ENCODE results near the gene GRID2. TPM values are rescaled to one million over a fixed set of nuclear protein-coding genes. Genes with fewer than 3 reads are reported as not detected.

Gene GRID2
- total RNA-seq, 1 donor from 2014 or later = not detected

DNA sequence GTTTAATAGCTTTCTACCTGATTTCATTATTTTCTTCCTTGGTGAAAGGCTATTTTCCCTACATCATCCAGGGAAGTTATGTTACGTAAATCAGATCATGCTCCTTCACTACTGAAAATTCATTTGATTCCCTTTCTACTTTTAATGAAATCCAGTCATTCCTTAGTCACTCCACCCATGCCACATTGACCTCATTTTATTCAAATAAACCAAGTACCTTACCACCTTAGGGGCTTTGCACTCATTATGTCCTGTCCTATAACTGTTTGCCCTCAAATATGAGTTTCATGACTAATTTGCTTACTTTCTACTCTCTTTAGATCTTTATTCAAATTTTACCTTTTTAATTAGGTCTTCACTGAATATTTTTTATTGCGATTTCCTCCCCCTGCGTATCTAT, 374.0 kb downstream of the GRID2 start:
- intact Hi-C loops (cut with micrococcal nuclease) = no loop called here

DNA sequence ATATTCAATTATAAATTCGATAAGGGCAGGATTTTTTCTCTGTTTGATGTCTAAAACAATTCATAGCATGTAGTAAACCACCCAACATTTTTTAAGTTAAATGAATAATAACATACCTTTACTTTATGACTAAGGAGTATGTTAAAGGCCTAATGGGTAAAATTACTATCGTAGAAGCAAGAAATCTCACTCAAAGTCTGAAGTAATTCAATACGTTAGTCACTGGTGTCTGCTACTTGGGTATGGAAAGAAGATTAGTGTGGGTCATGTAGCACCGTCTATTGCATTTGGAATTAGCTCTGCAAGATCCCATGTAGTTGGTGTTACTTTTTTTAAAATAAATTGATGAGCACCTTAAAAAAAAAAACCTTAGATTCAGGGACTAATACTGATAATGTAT, 374.5 kb downstream of the GRID2 start:
- intact Hi-C loops (cut with micrococcal nuclease) = no loop called here

DNA sequence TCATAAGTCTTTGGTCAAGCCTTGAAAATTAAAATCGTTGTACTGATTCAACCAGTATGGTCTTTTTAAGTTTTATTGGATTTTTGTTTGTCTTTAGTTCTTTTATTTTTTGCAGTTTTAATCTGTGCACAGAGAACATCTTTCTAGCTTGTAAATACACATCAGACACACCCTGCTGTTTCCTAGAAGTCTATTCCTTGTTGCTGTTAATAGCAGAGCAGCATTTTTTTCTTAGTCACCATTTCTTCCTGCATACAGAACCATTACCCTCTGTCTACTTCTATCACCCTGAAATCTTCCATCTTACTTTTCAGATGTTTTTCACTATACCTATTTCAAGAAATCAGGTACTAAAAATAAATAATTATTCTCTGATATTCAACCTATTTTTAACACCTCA, 375.4 kb downstream of the GRID2 start:
- intact Hi-C loops (cut with micrococcal nuclease) = no loop called here

DNA sequence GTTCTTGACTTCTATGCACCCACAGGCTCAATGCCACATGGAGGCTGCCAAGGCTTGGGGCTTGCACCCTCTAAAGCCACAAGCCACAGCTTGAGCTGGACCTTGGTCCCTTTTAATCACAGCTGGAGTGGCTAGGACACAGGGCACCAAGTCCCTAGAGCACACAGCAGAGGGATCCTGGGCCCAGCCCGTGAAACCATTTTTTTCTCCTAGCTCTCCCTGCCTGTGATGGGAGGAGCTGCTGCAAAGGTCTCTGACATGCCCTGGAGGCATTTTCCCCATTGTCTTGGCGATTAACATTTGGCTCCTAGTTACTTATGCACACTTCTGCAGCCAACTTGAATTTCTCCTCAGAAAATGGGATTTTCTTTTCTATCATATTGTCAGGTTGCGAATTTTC, 410.9 kb downstream of the GRID2 start:
- intact Hi-C loops (cut with micrococcal nuclease) = no loop called here

DNA sequence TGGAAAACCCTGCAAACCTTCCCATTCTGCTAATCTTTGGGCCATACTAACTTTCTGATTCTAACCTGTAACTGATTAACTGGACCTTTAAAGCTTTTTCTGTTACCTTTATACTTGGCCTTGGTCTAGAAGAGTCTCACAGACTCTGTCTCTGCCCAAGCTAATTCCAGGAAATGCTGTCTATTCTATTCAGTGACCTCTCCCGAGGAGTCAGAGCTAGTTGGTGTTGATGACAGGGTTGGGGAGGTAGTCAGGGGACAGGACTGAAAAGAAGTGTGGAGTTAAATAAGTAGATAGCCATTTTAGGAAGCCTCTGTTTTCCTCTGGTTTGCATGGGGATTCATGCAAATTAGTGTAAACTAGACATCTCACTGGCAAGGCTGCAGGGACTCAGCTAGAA, 429.5 kb downstream of the GRID2 start:
- intact Hi-C loops (cut with micrococcal nuclease) = no loop called here

DNA sequence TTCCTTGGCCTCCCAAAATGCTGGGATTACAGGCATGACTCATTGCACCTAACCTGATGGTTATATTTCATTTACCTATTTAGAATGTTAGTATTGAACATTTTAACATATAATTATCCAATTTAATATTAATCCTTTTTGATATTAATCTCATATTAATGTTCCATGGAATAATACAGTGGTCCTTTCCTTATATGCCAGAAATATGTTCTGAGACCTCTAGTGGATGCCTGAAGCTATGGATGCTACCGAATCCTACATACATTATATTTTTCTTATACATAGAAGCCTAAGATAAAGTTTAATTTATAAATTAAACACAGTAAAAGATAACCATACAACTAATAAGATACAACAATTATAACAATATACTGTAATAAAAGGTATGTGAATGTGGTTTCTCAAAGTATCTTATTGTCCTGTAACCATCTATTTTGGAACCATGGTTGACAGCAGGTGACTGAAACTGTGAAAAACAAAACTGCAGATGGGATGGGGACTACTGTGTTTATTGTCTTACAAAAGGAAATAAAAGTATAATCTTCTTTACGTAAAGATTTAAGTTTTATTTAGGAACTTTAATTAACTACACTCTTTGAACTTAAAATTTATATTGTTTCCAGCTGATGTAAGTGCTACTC, 431.4 kb downstream of the GRID2 start:
- intact Hi-C loops (cut with micrococcal nuclease) = no loop called here

DNA sequence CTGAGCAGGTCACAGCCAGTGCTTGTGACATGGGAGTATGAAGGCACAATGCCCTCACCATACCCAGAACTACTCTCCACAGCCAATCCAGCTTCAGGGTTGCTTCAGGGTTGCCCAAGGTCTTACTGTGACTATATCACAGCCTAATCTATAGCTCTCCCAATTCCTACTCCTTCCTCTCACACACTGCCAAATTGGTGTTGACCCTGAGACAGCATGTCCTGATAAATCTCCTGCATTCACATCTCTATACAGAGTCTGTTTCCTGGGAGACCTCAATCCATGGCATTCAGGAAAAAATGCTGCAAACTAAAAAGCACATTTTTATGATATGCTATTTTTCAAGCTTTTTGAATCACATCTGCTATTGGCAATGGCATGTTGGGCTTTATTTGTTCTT, 456.7 kb downstream of the GRID2 start:
- intact Hi-C loops (cut with micrococcal nuclease) = no loop called here

DNA sequence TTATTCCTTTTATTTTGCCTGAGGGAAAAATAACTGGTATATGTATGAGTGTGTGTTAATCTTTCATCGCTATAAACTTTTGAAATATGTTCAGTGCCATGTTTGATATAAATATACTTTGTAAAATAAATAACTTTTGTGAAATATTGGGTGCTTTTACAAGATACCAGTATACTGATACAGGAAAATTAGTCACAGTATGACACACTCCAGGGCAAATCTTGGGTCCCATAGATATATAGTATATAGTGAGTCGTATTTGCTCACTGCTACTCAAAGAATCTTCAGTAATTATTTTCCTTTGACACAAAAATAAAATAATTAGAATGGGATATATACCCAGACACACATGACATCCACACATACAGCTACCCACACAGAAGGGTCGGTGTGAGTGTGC, 472.3 kb downstream of the GRID2 start:
- intact Hi-C loops (cut with micrococcal nuclease) = no loop called here

DNA sequence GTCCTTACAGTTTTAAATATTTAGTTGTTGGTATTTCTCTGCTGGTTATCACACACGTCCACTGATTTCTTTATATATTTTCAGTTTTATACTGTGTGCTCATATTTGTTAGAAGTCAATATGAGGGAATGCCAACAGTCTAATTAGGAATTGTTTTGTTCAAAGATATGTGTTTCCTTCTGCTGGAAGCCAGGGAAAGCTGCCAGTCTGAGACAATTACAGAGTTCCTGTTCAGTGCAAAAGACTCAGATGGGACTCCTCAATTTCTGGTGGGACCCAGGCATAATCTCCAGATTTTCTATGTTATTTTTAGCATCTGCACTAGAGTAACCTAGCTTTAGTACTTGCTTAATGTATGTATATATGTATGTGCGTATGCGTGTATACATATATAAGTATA, 486.0 kb downstream of the GRID2 start:
- intact Hi-C loops (cut with micrococcal nuclease) = no loop called here

DNA sequence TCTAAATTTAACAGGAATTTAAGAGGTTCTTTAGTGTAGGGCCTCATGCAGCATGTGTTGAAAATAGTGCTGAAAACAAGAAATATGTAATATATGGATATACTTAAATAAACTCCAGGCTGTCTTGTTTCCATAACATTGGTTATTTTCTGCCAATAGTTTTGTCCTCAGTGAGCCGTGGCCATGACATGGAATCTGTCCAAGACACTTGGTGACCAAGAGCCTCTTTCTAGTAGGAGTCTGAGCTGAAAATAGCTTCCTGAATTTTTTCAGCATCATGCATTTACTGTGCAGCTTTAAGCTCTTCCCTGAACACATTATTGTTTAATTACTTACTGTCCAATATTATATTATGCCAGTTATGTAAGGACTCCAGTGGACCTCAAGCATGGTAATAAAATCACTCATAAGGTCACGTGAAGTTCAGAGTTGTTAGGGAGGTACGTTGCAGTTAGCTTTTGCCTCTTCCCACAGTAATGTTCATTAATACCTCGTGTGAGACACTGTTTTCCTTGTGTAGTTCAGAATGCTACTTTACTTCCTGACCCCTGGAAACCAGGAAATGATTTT, 488.2 kb downstream of the GRID2 start:
- intact Hi-C loops (cut with micrococcal nuclease) = no loop called here

DNA sequence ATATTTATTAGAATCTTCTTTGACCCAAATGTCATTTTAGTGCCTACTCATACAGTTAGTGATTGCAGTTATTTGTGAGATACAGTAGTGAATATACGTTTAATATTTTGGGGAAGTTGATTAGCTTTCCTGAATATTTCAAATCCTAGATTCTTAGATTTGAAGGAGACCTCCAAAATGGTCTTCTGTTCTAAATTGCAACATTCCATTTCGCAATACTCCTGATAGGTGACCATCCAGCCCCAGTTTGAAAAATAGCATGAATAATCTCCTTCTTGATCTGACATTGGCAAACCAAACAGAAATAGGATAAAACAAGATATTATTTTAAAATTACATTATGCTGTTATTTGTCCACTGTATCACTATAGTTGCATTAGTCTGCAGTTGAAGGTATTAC, 505.6 kb downstream of the GRID2 start:
- intact Hi-C loops (cut with micrococcal nuclease) = no loop called here

DNA sequence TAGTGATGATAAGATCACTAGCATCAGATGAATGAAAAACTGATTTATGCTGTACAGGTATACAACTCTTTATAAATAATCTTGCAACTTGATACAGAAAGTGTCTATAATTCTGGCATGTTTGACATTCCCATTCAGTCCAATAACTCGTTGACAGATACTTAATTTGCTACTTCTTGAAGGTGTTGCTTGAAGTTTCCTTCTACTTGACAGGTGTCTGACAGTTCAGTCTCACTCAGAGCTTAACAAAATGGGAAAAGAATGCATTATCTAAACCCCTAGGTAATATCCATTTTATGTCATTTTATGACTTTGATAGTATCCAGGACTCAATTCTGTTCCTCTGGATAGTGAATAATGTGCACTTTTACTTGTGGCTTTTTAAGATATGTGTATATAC, 508.9 kb downstream of the GRID2 start:
- intact Hi-C loops (cut with micrococcal nuclease) = no loop called here

DNA sequence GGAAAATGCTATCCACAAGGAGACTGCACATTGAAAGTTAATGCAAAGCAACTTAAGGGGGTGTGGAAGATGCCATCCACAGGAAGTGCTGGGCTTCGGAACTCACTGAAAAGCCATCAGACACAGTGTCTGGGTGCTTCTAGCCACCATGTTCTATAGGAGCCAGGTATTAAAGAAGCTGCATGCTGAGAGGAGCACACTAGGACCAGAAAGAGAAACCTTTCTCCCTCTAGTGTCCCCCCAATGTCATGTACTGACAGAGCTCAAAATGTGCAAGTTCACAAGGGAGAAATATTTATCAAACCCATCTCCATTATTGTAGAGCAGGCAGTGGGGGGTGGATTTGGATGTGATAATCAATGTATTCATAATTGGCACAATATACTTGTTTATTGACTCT, 510.9 kb downstream of the GRID2 start:
- intact Hi-C loops (cut with micrococcal nuclease) = no loop called here

DNA sequence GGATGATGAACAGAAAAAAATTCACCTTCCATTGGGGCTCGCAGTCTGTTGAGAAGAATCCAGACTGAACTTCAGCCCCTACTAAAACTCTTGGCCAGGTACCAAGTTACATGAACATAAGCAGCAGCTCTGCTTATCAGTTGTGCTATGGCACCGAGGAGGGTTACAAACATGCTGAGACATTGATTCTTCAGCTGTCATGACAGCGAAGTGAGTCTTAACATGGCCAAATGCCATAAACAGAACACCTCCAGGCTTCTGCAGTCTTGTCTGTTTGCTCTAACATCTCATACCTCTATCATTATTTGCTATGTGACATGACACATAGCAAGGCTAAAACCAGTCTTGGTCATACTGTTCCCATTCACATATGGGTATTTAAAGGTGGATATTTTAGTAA, 521.5 kb downstream of the GRID2 start:
- intact Hi-C loops (cut with micrococcal nuclease) = no loop called here

DNA sequence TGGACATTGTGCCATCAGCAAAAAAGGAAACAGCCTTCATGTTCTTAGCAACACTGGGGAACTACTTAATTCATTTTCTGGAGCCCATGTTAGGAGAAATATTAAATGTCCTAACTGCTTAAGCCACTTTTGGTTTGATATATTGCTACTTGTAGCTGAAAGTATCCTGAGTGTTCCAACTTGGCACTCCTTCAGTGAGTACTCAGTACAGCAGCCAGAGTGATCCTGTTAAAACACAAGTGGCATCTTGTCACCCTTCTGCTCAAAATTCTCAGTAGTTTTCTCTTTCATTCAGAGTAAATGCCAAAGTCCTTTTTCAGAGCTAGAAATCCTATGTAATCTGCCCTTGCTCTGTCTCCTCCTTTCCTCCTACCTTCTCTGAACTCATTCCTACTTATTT, 522.0 kb downstream of the GRID2 start:
- intact Hi-C loops (cut with micrococcal nuclease) = no loop called here

DNA sequence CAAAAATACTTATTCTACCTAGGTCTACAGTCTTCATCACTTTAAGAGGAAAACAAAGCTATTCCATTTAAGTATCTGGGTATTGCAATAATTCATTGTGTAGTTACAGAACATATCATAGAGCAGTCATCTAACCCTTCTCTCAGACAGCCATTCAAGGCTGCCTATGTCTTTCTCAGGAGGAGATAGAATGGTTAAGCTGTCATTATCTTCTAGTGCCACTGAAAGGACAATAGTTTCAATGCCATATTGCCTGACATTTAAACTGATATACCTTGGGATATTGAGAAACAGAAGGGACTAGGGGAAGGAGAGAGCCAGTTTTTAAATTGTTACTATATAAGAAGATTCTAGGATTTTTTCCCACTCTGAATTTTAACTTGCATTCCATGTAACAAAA, 527.0 kb downstream of the GRID2 start:
- intact Hi-C loops (cut with micrococcal nuclease) = no loop called here

DNA sequence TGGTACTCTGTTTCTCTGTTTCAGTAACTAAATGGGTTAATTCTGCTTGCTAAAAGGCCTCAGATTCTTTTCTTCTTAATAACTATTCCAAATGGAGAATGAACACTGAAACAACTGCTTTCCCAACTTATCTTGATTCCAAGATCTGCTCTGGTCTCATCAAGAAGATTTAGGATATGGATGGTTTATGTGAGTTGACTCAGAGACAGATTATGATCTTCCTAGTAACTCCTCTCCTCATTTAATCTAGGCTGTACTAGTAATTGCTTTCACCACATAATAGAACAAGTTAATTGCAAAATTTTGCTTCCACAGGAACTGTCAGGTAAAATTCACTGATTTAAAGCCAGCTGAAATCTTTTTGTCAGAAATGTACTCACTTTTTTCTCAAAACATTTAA, 537.1 kb downstream of the GRID2 start:
- intact Hi-C loops (cut with micrococcal nuclease) = no loop called here

DNA sequence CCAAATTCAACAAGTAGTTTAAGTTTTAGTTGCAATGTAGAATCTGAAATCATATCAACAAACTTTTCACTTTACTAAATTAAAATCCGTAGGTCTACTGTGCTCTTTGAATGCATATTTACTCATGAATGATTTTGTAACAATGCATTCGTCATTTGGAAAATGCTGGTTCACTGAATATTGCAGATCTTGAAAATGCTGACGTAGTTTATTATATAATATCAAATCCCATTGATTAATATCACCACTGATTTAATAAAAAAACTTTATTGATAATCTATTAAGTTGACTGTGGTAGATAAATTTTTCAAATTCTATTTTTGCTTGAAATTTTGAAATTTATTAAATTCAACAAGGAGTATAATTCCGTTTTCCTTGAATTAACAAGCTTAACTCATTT, 540.0 kb downstream of the GRID2 start:
- intact Hi-C loops (cut with micrococcal nuclease) = no loop called here

DNA sequence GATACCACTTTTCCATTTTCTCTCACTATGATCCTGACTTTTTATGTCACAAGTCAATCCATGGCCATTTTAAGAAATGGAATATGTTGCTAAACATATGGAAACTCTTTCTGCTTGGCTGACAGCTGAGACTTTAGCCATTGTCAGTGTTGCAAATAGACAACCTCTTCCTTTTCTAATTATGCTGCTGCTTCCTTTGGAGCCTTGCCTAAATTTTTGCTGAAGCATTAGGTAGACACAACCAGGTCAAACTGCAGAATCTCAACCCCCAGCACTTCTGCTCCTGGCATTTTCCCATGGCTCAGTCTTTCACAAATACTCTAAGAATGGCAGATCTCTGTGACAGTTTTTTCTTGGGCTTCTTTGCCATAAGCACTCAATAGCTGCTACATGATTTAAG, 543.3 kb downstream of the GRID2 start:
- intact Hi-C loops (cut with micrococcal nuclease) = no loop called here

DNA sequence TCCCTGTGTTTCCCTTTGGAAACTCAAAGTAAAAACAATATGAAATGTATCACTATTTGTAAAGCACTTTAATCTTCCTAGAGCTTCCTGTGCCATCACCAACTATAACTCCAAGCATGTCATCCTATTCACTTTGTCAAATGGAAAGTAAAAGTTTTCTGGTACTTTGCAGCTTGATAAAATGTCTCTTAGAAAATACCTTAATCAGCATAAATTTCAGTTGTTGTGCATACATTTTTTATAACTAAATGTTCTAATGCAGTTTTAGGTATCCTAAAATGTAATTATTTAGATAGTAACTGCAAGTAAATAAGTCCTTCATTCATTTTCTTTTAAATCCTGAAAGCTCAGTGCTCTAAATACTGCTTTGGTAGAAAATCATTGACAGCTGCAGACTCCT, 558.7 kb downstream of the GRID2 start:
- intact Hi-C loops (cut with micrococcal nuclease) = no loop called here

DNA sequence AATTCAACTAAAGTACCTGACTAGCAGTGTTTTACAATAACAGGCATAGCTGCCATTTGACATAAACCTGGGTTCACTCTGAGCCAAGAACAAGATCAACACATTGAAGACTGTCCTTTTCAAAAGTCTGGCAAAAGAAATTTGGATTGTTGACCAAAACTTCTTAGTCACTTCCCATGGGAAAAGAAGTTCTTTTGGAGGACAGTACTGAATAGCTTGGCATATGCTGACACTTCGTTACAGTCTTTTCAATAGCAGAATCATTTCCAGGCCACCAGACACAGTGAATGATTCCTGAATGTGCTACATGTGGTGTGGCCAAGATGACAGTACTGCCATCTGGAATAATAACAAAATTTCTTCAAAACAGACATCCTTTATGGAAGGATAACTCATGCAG, 560.3 kb downstream of the GRID2 start:
- intact Hi-C loops (cut with micrococcal nuclease) = no loop called here

DNA sequence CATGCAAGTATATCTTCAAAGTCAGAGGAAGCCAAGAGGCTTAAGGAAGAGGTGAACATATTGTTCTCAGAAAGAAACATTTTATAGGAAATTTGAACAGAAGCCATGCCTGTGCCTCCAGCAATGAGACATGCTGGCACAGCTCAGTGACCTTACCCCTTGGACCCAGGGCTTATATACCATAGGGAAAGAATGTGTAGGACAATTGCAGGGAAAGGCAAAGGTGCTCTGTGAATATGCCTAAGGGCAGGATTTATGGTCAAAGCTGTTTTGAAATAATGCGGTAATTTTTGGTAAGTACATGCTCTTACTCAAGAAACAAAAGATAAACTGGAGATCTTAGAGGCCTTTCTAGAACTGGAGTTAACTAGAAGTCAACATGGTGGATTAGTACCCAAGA, 568.8 kb downstream of the GRID2 start:
- intact Hi-C loops (cut with micrococcal nuclease) = no loop called here

DNA sequence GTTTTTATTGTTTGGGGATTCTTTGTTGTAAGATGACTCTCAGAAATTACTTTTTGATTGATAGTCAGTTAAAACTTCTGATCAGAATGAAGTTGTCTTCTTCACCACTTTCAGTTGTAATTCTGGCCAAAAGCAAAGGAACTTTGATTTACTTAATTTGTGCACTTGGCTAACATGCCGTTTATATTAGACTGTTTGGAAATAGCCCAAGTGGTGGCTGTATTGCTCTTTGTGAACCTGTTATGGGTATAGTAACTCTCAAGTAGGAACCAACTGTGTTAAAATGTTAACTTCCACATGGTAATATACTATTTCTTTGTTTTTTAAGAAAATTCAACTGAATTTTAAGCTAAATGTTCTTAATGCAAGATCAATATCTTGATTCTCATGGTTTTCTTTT, 581.9 kb downstream of the GRID2 start:
- intact Hi-C loops (cut with micrococcal nuclease) = no loop called here

DNA sequence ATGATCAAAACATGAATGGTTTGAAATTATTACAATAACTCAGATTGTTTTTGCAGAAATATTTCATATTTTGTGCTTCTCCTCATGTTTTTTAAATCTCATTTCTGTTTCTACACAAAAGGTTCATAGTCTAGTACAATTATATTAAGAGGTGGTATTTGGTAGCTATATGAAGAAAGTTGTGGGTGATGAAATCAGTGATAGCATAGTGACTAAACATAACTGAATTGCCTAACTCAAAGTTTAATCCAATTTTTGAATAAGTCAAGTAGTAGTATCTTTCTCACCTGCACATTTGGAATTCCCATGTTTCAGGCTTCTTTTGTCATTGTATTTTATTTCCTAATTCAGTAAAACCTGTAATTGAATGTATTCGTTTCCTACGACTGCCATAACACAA, 648.7 kb downstream of the GRID2 start:
- intact Hi-C loops (cut with micrococcal nuclease) = no loop called here
